Measurements from ENCODE around the gene TCF7L1.

TCF7L1 gene

GRCh38 chr2:85231952-85232351 is 98.8 kb downstream of the TCF7L1 start:
- DNase-seq = no peak

- DNase-seq = no peak
Observed at GRCh38 chr2:85234868-85235267, 101.7 kb downstream of the TCF7L1 start.

GRCh38 chr2:85235281-85235680 is 102.1 kb downstream of the TCF7L1 start:
- no peak for DNase-seq

- no peak for DNase-seq
Observed at GRCh38 chr2:85236084-85236483, 102.9 kb downstream of the TCF7L1 start.

- no peak for DNase-seq
Observed at GRCh38 chr2:85237849-85238565, 104.8 kb downstream of the TCF7L1 start.

GRCh38 chr2:85238607-85239006 is 105.4 kb downstream of the TCF7L1 start:
- DNase-seq = no peak

- DNase-seq = no peak
Observed at GRCh38 chr2:85239102-85239501, 105.9 kb downstream of the TCF7L1 start.

- DNase-seq = no peak
Observed at GRCh38 chr2:85240055-85240454, 106.9 kb downstream of the TCF7L1 start.

- DNase-seq = no peak
Observed at GRCh38 chr2:85242321-85242720, 109.1 kb downstream of the TCF7L1 start.

GRCh38 chr2:85243101-85244072 is 110.2 kb downstream of the TCF7L1 start:
- no peak for DNase-seq

GRCh38 chr2:85244828-85245227 is 111.6 kb downstream of the TCF7L1 start:
- no peak for DNase-seq

GRCh38 chr2:85245891-85246290 is 112.7 kb downstream of the TCF7L1 start:
- DNase-seq = no peak

GRCh38 chr2:85246348-85246747 is 113.2 kb downstream of the TCF7L1 start:
- no peak for DNase-seq

GRCh38 chr2:85247610-85248009 is 114.4 kb downstream of the TCF7L1 start:
- no peak for DNase-seq

- DNase-seq = no peak
Observed at GRCh38 chr2:85248773-85249509, 115.7 kb downstream of the TCF7L1 start.

- DNase-seq = no peak
Observed at GRCh38 chr2:85250045-85250444, 116.9 kb downstream of the TCF7L1 start.

GRCh38 chr2:85251070-85251616 is 118.0 kb downstream of the TCF7L1 start:
- DNase-seq = no peak

GRCh38 chr2:85253890-85254289 is 120.7 kb downstream of the TCF7L1 start:
- DNase-seq = no peak

- DNase-seq = no peak
Observed at GRCh38 chr2:85254540-85255300, 121.5 kb downstream of the TCF7L1 start.

GRCh38 chr2:85255456-85255812 is 122.2 kb downstream of the TCF7L1 start:
- DNase-seq = no peak

GRCh38 chr2:85255813-85256594 is 122.8 kb downstream of the TCF7L1 start:
- no peak for DNase-seq
